ENCODE measurements around the gene MSRB2.

GRCh38 chr10:23058366-23058765 is 37.0 kb upstream of the MSRB2 start:
- TF ChIP-seq TAF1 (IDR thresholded peaks at IDR 0.05; ENCODE audit: low read depth): no peak
- TF ChIP-seq CTCF (IDR thresholded peaks at IDR 0.05; ENCODE audit: poor library complexity, severe bottlenecking): no peak
- TF ChIP-seq EZH2 (IDR thresholded peaks at IDR 0.05; ENCODE audit: borderline replicate concordance, insufficient read depth, low read length, poor library complexity, severe bottlenecking): no peak
- TF ChIP-seq, protein P1, sequence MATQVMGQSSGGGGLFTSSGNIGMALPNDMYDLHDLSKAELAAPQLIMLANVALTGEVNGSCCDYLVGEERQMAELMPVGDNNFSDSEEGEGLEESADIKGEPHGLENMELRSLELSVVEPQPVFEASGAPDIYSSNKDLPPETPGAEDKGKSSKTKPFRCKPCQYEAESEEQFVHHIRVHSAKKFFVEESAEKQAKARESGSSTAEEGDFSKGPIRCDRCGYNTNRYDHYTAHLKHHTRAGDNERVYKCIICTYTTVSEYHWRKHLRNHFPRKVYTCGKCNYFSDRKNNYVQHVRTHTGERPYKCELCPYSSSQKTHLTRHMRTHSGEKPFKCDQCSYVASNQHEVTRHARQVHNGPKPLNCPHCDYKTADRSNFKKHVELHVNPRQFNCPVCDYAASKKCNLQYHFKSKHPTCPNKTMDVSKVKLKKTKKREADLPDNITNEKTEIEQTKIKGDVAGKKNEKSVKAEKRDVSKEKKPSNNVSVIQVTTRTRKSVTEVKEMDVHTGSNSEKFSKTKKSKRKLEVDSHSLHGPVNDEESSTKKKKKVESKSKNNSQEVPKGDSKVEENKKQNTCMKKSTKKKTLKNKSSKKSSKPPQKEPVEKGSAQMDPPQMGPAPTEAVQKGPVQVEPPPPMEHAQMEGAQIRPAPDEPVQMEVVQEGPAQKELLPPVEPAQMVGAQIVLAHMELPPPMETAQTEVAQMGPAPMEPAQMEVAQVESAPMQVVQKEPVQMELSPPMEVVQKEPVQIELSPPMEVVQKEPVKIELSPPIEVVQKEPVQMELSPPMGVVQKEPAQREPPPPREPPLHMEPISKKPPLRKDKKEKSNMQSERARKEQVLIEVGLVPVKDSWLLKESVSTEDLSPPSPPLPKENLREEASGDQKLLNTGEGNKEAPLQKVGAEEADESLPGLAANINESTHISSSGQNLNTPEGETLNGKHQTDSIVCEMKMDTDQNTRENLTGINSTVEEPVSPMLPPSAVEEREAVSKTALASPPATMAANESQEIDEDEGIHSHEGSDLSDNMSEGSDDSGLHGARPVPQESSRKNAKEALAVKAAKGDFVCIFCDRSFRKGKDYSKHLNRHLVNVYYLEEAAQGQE (IDR thresholded peaks at IDR 0.05; ENCODE audit: borderline replicate concordance): no peak
- no peak for TF ChIP-seq POLR2AphosphoS5 (IDR thresholded peaks at IDR 0.05)
- TF ChIP-seq EP300 (conservative IDR thresholded peaks at IDR 0.05; ENCODE audit: poor library complexity, severe bottlenecking): no peak
- TF ChIP-seq RAD21 (conservative IDR thresholded peaks at IDR 0.05): no peak
- no peak for TF ChIP-seq MXI1 (conservative IDR thresholded peaks at IDR 0.05; ENCODE audit: poor library complexity, severe bottlenecking)

Data from neural cell (in vitro differentiated cells).